Psoas muscle (tissue), 8 donors: ENCODE measurements around the gene TGDS. TPM values are rescaled to one million over a fixed set of nuclear protein-coding genes. Genes with fewer than 3 reads are reported as not detected.
"Not testable (repeated sequence)": the region's sequence is repeated elsewhere in the genome, so short reads cannot be mapped to it uniquely, and the experiment has no call there.

ENCODE experiments used
- ATAC-seq, 4 donors: fragments of 200-7000 bp; cut with Tn5 transposase; one replicate each; pipeline ENCODE4 v1.9.1; 2020; ENCODE audit warnings: moderate library complexity in 3 of 4, mild to moderate bottlenecking in 2 of 4
- DNase-seq, 2 donors: peaks; one replicate each; pipeline ENCODE4 v3.0.0-alpha.2; 2020
- H3K27ac ChIP-seq: fragments of 200-600 bp; one replicate; pipeline ENCODE4 v1.8.0; 2022
- H3K27me3 ChIP-seq, 3 donors: fragments of 200-600 bp in 1 of 3; one replicate each; pipeline versions ENCODE4 v1.6.1 to v1.8.0; 2013 to 2022; ENCODE audit warnings: low read length in 2 of 3, mild to moderate bottlenecking in 2 of 3, moderate library complexity in 1 of 3; ENCODE audit not compliant: insufficient read depth in 3 of 3
- H3K36me3 ChIP-seq, 2 donors: fragments of 200-600 bp in 1 of 2; one replicate each; pipeline versions ENCODE4 v1.6.1 to v1.8.0; 2013 to 2022; ENCODE audit warnings: low read depth in 1 of 2, mild to moderate bottlenecking in 1 of 2, moderate library complexity in 1 of 2; ENCODE audit not compliant: insufficient read depth in 1 of 2
- H3K4me1 ChIP-seq: fragments of 200-600 bp; one replicate; pipeline ENCODE4 v1.8.0; 2022
- H3K4me3 ChIP-seq: fragments of 200-600 bp; one replicate; pipeline ENCODE4 v1.8.0; 2022; ENCODE audit warnings: mild to moderate bottlenecking
- H3K9me3 ChIP-seq: fragments of 200-600 bp; one replicate; pipeline ENCODE4 v1.8.0; 2022
- WGBS, 3 donors: extraction: QIAGEN DNeasy Blood & Tissue Kit; methylation state at CpG; one replicate each; pipeline versions ENCODE4 v1.1.6 to v1.1.7; 2013; 5-methylcytosine and 5-hydroxymethylcytosine counted together
- intact Hi-C, 2 donors: fragments of 100-400 bp; cut with DNase I; formaldehyde crosslinking; loops; one replicate each; pipeline versions ENCODE4 v1.11.0 to v1.14.2; 2022
- polyA plus RNA-seq, 3 donors: library from polyadenylated mRNA; stranded (reverse); fragments of 200-250 nt; gene quantifications; one replicate each; pipeline ENCODE4 v1.2.3, GENCODE V29; 2013
- total RNA-seq, 4 donors: library from RNA; stranded (reverse); fragmentation: NEBNext Ultra II Directional in 2 of 4; extraction: Animal tissue kit (Norgen Biotek cat#: 25700) in 2 of 4; gene quantifications; one replicate each; pipeline versions ENCODE4 v1.2.1 to v1.2.4, GENCODE V29; 2021 to 2023
- TF ChIP-seq, protein P1 (sequence below): fragments of 200-600 bp; IDR thresholded peaks from one replicate; pipeline ENCODE4 v1.8.0; 2022; ENCODE audit warnings: antibody characterized with exemption
- donor health status: healthy with polysubstance abuse.
- donor health status: DM: no; HTN: no; CAD: no; lungs with moderate emphysema.
- donor health status: Bipolar disorder and iron deficiency.
- donor health status: healthy.
- donor health status: DM: yes; HTN: yes; CAD: no.
- donor health status: DM: no; HTN: no; CAD: no.
- donor health status: DM: no; HTN: no; CAD: no.
- donor health status: DM: yes; HTN: yes; CAD: no.

TGDS gene
- total and polyA plus RNA-seq, 7 donors, result 2.4 to 6.2 (median 3.4) TPM

DNA sequence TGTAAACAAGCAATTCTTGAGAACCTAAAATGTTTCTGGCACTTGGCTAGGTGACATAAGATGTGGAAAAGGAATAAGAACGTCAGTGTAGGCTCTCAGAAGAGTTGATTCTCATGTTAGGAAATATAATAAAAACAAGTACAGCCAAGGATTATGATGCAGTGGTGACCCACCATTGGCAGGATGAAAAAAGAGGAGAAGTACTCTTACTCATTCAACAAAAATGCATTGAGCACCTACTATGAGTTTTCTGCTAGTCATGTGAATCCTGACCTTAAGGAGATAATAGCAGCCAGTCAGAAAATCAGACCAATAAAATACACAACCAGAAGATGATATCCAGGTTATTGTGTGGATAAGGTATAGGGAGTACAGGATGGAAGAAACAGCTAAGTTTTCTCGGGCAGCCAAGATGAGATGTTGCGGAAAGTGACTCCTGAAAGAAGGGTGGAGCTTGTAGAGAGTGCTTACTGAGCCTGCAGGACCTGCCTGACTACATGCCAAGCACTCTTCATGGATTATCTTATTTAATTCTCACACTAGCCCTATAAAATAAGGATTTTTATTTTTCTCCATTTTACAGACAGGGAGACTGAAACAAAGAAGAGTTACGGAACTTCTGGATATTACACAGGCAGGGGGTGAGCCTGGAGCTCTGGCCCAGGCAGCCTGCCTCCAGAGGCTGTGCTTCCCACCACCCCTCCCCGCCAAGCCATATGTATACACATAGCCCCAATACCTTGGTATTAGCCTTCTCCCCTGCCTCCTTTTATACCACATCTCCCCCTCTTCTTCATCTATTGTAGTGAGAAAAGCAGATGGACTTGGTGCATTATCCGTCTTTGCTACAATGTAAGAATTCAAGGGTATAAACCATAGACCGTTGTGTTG is 58.0 kb downstream of the TGDS start:
- Histone ChIP-seq H3K4me1 (no peaks in the 10 kb centered on the region), H3K27me3 (no peaks in the 10 kb centered on the region), H3K27ac (no peak overlapping the region), H3K36me3 (no peaks in the 10 kb centered on the region), H3K4me3 (no peak overlapping the region), H3K9me3 (no peaks in the 10 kb centered on the region)
- ATAC-seq (no peak), DNase-seq (no peak)
- WGBS, 3 donors, result 85 to 90% (median 85%) methylated on average over 7 of the region's 7 CpGs
- TF ChIP-seq, protein P1, sequence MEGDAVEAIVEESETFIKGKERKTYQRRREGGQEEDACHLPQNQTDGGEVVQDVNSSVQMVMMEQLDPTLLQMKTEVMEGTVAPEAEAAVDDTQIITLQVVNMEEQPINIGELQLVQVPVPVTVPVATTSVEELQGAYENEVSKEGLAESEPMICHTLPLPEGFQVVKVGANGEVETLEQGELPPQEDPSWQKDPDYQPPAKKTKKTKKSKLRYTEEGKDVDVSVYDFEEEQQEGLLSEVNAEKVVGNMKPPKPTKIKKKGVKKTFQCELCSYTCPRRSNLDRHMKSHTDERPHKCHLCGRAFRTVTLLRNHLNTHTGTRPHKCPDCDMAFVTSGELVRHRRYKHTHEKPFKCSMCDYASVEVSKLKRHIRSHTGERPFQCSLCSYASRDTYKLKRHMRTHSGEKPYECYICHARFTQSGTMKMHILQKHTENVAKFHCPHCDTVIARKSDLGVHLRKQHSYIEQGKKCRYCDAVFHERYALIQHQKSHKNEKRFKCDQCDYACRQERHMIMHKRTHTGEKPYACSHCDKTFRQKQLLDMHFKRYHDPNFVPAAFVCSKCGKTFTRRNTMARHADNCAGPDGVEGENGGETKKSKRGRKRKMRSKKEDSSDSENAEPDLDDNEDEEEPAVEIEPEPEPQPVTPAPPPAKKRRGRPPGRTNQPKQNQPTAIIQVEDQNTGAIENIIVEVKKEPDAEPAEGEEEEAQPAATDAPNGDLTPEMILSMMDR, result no peak
- intact Hi-C loops, result no loop called here

GRCh38 chr13:94535775-94536174 is 60.2 kb downstream of the TGDS start:
- no peak for DNase-seq
- Histone ChIP-seq H3K27ac (no peak overlapping the region), H3K9me3 (no peaks in the 10 kb centered on the region), H3K36me3 (no peaks in the 10 kb centered on the region), H3K4me1 (no peaks in the 10 kb centered on the region), H3K27me3 (no peaks in the 10 kb centered on the region), H3K4me3 (no peak overlapping the region)
- WGBS, 3 donors, result 49 to 64% (median 63%) methylated on average over 4 of the region's 4 CpGs
- TF ChIP-seq, protein P1, result no peak
- intact Hi-C loops, result no loop called here
- no peak for ATAC-seq

DNA sequence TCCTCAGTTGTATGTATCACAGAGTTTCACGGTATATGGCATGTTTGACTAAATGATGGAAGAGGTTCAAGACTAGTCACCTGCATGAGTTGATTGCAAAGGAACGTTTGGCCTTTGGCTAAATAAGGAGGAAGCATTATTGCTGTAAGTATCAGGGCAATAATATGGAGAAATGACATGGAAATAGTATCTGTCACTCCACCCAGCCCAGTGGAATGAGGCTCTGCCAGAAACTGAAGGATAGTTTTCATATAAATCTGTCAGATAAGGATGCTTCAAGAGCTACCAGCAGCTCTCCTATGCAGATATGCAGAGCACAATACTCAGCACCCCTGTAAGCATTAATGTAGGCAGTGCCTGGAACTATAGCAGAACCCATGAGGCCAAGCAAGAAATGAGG is 60.7 kb downstream of the TGDS start:
- no peak for ATAC-seq
- Histone ChIP-seq H3K27ac (no peak overlapping the region), H3K4me3 (no peak overlapping the region), H3K9me3 (no peaks in the 10 kb centered on the region), H3K4me1 (no peaks in the 10 kb centered on the region), H3K27me3 (no peaks in the 10 kb centered on the region), H3K36me3 (no peaks in the 10 kb centered on the region)
- intact Hi-C loops, result no loop called here
- TF ChIP-seq, protein P1, result no peak
- 75 to 78% (median 77%) methylated on average over 2 of the region's 2 CpGs for WGBS, 3 donors
- no peak for DNase-seq

DNA sequence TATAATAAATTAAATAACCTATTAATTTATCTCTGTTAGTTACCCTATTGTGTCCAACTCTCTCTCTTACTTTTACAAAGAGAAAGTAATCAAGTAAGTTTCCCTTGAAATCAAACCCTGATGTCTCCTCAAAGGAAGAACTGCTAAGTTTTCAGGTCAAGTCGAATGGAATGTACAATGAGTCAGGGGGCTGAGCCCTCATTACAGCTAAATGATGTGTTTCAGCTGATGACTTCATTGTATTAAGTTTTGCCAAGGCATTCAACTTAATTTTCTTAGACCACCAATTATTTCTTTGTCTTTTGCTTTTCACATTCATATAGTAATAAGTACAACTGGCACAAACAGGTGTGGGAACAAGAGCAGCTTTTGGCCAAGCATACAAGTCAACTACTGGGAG is 61.8 kb downstream of the TGDS start:
- Histone ChIP-seq H3K9me3 (no peaks in the 10 kb centered on the region), H3K27me3 (no peaks in the 10 kb centered on the region), H3K4me3 (no peak overlapping the region), H3K36me3 (no peaks in the 10 kb centered on the region), H3K27ac (no peak overlapping the region), H3K4me1 (no peaks in the 10 kb centered on the region)
- intact Hi-C loops, result no loop called here
- 51 to 71% (median 71%) methylated on average over 1 of the region's 1 CpG for WGBS, 3 donors
- ATAC-seq (no peak), DNase-seq (no peak)
- TF ChIP-seq, protein P1, result no peak

GRCh38 chr13:94532278-94532677 is 63.7 kb downstream of the TGDS start:
- intact Hi-C loops, ATAC-seq: not testable (repeated sequence)
- WGBS, 3 donors, result 83 to 85% (median 84%) methylated on average over 2 of the region's 2 CpGs

GRCh38 chr13:94526956-94527355 is 69.0 kb downstream of the TGDS start:
- H3K27ac ChIP-seq, H3K27me3 ChIP-seq, intact Hi-C loops, H3K4me3 ChIP-seq, H3K36me3 ChIP-seq, ATAC-seq, H3K4me1 ChIP-seq, H3K9me3 ChIP-seq, DNase-seq: not testable (repeated sequence)
- WGBS, 3 donors, result 60 to 75% (median 68%) methylated on average over 7 of the region's 7 CpGs

More at GRCh38 chr13:94532278-94532677, 63.7 kb downstream of the TGDS start:
- not testable (repeated sequence) for H3K4me3 ChIP-seq, H3K27ac ChIP-seq, H3K4me1 ChIP-seq, DNase-seq, H3K9me3 ChIP-seq, H3K36me3 ChIP-seq, H3K27me3 ChIP-seq
